HG03520 (cell line): ENCODE results near the gene ALCAM.

Experiments
- ATAC-seq: cut with Tn5 transposase; IDR thresholded peaks from one replicate; pipeline ENCODE4 v1.9.1; 2021; ENCODE audit warnings: mild to moderate bottlenecking, moderate library complexity; ENCODE audit not compliant: unreplicated experiment

ALCAM gene

GRCh38 chr3:105423397-105423796, 56.7 kb downstream of the ALCAM start:
- no peak for ATAC-seq

GRCh38 chr3:105424412-105425152, 57.9 kb downstream of the ALCAM start:
- no peak for ATAC-seq

GRCh38 chr3:105425153-105425502, 58.4 kb downstream of the ALCAM start:
- no peak for ATAC-seq

GRCh38 chr3:105427332-105427731, 60.6 kb downstream of the ALCAM start:
- no peak for ATAC-seq

- no peak for ATAC-seq
Observed at GRCh38 chr3:105429034-105429762, 62.5 kb downstream of the ALCAM start.

- no peak for ATAC-seq
Observed at GRCh38 chr3:105430455-105430854, 63.7 kb downstream of the ALCAM start.

GRCh38 chr3:105431200-105431599, 64.5 kb downstream of the ALCAM start:
- ATAC-seq = no peak

GRCh38 chr3:105435277-105435676, 68.6 kb downstream of the ALCAM start:
- ATAC-seq = no peak

- no peak for ATAC-seq
Observed at GRCh38 chr3:105436687-105437086, 70.0 kb downstream of the ALCAM start.

- no peak for ATAC-seq
Observed at GRCh38 chr3:105440113-105440512, 73.4 kb downstream of the ALCAM start.

- no peak for ATAC-seq
Observed at GRCh38 chr3:105444725-105445124, 78.0 kb downstream of the ALCAM start.

- ATAC-seq = no peak
Observed at GRCh38 chr3:105448338-105448982, 81.8 kb downstream of the ALCAM start.

- no peak for ATAC-seq
Observed at GRCh38 chr3:105449414-105449813, 82.7 kb downstream of the ALCAM start.

- no peak for ATAC-seq
Observed at GRCh38 chr3:105456017-105456416, 89.3 kb downstream of the ALCAM start.

GRCh38 chr3:105458518-105459215, 92.0 kb downstream of the ALCAM start:
- ATAC-seq = no peak

- ATAC-seq = no peak
Observed at GRCh38 chr3:105459566-105460290, 93.0 kb downstream of the ALCAM start.

GRCh38 chr3:105463620-105464019, 96.9 kb downstream of the ALCAM start:
- no peak for ATAC-seq

GRCh38 chr3:105465251-105465853, 98.6 kb downstream of the ALCAM start:
- no peak for ATAC-seq

GRCh38 chr3:105466072-105466471, 99.4 kb downstream of the ALCAM start:
- no peak for ATAC-seq
